Right lobe of liver (tissue), 4 donors: ENCODE measurements around the gene DOK6.

Source experiments
- POLR2A ChIP-seq: fragments of 450-650 bp; IDR thresholded peaks from one replicate; pipeline ENCODE4 v1.6.1; 2017; ENCODE audit warnings: antibody characterized with exemption, mild to moderate bottlenecking
- TF ChIP-seq, protein P1 (sequence below), 4 donors: fragments of 200-600 bp in 3 of 4; fragments of 450-650 bp in 1 of 4; IDR thresholded peaks; one replicate each; pipeline versions ENCODE4 v1.5.1 to v1.8.0; 2016 to 2022; ENCODE audit warnings: antibody characterized with exemption in 4 of 4, mild to moderate bottlenecking in 2 of 4
- donor health status: DM: no; HTN: no; CAD: no.
- donor health status: DM: no; HTN: no; CAD: no.
- donor health status: DM: no; HTN: yes; CAD: no.

DNA sequence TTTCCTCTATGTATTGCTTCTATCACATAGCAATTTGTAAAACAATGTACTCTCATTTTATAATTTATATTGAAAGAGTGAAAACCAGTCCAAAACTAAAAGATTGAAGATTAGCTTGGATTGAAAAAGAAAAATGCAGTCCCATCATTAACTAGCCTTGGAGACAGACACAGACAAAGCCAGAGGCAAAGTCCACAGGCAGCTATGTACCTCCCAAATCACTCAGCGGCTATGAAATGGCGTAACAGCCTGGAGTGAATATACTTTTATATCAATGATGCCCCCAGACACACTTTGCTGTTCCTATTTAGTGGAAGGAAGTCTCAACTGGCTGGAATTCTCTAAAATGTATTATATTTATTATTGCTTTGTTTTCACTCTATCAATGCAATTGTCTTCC is 33.6 kb upstream of the DOK6 start:
- TF ChIP-seq POLR2A = no peak
- TF ChIP-seq, protein P1, sequence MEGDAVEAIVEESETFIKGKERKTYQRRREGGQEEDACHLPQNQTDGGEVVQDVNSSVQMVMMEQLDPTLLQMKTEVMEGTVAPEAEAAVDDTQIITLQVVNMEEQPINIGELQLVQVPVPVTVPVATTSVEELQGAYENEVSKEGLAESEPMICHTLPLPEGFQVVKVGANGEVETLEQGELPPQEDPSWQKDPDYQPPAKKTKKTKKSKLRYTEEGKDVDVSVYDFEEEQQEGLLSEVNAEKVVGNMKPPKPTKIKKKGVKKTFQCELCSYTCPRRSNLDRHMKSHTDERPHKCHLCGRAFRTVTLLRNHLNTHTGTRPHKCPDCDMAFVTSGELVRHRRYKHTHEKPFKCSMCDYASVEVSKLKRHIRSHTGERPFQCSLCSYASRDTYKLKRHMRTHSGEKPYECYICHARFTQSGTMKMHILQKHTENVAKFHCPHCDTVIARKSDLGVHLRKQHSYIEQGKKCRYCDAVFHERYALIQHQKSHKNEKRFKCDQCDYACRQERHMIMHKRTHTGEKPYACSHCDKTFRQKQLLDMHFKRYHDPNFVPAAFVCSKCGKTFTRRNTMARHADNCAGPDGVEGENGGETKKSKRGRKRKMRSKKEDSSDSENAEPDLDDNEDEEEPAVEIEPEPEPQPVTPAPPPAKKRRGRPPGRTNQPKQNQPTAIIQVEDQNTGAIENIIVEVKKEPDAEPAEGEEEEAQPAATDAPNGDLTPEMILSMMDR (IDR thresholded peaks at IDR 0.05) = no peak
